ENCODE data around the gene DAPL1. TPM values are rescaled to one million over a fixed set of nuclear protein-coding genes. Genes with fewer than 3 reads are reported as not detected.

The DAPL1 gene
- not detected in 2 replicates for total RNA-seq

DNA sequence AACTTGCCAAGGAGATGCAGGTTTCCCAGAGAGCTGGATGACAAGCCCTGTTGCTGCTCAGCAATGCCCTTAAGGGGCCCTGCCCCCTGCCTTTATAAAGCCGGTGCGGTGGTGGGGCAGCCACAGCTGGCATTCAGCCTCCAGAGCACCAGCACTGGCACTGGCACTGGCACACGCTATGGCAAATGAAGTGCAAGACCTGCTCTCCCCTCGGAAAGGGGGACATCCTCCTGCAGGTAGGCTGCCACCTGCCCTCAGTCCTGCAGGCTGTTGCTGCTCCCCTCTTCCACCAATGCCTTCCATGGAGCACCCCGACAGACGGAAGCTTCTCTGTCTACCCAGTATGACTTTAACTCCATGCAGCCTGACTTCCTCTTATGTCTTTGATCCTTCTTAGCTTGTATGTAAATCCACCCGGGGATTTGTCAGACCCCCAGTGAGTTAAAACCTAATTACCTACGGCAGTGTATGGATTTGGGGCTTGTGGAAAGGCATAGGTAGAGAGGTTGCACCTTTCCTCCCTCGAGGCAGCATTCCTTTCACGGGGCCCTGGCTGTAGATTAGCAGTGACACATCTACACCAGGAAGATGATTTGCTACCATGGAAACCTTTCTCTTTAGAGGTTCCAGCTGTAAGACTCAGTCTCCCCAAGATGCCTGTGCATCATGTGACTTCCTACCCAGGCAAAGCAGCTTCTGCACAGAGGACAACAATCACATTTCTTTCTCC lies at the start of gene DAPL1:
Gene DAPL1 (plus strand): TSS at position 123 of the 730 bp plus-strand sequence. CDS start 56 bp downstream, at position 179.

Other genes with a start within 250 kb of the DAPL1 start
- 89.2 and 98.1 TPM in 2 replicates for gene TANC1, start 173.3 kb downstream of the DAPL1 start, total RNA-seq